SW480 (cell line): ENCODE measurements around the gene PKD1.
A peak's percentile ranks its signal among the peaks of the same experiment; 100 is the strongest.

Experiments
- DNase-seq: peaks from one replicate; pipeline ENCODE4 v3.0.0-alpha.2; 2016; ENCODE audit warnings: low spot score

PKD1 gene

DNA sequence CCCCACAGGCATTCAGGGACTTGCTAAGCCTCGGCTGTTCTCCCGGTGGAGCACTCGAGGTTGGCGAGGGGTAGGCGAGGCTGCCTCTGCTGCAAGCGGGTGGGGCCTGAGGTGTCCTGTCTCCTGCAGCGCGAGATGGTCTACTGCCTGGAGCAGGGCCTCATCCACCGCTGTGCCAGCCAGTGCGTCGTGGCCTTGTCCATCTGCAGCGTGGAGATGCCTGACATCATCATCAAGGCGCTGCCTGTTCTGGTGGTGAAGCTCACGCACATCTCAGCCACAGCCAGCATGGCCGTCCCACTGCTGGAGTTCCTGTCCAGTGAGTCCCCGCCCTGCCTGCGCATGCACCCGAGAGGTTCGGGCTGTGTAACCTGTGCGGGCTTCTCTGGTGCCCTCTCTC, 61.6 kb downstream of the PKD1 start:
- no peak for DNase-seq

DNA sequence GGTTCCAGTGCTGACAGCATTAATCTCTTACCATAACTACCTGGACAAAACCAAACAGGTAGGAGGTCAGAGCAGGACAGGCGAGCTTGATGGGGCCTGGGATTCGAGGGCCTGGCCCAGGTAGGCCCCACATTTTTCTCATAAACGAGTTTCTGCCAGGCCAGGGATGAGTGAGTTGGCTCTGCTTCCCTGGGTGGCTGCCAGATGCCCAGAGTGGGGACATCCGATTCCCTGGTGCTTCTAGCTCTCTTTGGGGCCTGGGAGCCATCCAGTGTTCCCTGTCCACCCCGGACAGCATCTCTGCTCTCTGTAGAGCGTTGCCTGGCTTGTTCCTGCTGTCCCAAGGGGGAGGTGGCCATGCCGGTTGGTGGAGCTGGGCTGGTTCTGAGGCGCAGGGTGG, 62.8 kb downstream of the PKD1 start:
- no peak for DNase-seq

DNA sequence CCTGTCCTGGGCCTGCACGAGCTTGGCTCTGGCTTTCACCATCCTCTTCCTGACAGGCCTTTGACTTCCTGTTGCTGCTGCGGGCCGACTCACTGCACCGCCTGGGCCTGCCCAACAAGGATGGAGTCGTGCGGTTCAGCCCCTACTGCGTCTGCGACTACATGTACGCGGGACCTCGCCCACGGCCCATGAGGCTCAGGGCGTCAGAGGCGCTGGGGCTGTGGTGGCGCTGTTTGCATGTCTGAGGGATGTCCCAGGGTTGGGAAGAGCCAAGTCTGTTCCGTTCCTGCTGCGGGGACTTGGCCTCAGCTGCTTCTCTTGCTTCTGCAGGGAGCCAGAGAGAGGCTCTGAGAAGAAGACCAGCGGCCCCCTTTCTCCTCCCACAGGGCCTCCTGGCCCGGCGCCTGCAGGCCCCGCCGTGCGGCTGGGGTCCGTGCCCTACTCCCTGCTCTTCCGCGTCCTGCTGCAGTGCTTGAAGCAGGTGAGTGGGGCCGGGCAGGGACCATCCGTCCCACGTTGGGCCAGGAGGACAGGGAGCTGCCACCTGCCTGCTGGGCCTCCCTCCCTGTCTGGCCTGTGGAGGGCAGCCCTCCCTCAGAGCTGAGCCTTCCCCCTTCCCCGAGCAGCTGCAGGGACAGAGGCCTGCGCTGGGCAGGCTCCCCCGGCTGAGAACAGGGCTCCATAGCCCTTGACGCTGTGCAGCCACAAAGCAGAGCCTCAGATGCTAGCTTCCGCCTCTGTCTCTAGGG, 64.1 kb downstream of the PKD1 start:
- DNase-seq, result no peak

DNA sequence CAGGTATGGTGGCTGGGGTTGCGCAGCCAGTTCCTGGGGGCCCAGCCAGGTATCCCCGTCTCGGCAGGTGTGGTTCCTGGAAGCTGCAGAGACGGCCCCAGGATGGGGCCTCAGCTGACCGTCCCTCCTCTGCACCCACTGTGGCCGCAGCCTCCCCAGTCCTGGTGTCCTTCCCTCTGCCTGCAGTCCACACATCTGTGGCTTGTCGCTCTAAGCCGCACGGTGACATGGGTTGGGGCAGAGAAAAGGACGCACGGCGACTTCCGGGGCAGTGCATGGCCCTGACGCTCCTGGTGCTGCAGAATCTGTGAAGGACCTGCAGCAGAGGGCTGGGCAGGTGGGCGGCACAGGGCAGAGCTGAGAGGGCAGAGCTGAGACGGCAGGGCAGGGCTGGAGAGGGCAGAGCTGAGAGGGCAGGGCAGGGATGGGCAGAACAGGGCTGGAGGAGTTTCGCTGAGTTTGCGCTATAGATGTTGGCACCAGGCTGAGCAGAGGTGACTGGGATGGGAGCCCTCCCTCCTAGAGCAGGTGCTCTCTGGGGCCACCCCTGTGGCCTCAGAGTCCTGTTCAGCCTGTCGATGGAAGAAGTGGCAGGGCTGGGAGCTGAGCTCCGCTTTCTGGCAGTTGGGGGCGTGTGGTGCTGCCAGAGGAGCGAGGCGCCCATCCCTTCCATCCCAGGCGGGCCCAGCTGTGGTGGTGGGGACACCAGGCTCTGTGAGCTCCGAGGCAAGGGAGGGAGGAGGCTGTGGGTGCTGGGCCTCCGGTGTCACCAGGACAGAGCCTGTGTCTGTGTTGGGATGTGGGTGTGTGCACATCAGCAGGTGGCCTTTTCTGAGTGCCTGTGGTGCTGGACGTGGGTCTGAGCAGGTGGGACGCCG, 64.9 kb downstream of the PKD1 start:
- no peak for DNase-seq

DNA sequence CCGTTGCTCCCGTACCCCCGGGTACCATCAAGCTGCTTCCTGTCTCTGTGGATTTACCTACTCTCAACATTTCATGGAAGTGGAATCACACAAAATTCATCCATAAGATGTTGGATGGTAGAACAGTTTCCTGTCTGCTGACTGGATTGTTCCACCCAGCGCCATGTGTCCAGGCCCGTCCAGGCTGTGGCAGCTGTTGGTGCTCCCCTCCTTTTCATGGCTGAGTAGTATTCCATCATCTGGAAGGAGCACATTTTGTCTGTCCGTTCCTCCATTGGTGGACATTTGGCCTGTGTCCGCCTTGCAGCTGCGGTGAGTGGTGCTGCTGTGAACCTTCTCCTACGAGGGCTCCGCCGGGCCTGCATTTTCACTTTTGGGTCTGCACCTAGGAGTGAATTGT, 69.6 kb downstream of the PKD1 start:
- no peak for DNase-seq

DNA sequence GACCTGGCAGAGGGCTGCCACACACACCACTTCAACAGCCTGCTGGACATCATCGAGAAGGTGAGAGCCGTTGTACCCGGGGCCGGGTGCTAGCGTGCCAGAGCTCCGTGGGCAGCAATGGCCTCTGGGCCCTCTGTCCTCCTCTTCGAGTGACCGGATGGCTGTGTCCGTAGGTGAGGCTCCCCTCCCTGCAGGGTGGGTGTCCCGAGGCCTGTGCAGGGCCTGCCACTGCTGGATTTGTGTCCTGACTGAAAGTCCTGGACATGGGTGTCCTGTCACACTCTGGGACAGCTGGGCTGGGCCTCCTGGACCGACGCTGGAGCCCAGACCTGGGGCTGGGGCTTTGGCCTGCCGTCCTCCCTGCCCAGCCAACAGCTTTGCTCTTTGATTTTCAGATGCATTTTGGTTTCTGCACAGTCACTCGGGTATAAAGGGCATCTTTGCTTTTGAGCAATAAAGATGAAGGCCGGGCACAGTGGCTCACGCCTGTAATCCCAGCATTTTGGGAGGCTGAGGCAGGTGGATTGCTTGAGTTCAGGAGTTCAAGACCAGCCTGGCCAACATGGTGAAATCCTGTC, 71.2 kb downstream of the PKD1 start:
- DNase-seq, result no peak

DNA sequence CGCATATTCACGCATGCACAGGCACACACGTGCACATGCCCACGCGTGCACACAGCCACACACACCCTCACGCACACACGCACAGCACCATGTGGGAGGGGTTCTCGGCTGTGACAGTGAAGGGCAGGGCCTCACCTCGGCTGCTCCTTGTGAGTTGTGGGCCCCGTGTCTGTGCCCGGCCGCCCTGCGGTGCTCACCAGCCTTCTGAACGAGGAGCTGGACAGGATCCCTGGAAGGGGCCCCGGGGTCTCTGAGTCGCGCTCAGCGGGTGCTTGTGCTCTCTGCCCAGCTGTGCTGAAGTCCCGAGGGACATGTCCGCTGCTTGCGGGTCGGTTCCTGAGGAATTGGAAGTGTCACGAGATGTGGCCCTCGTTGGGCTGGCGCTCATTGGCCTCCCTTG, 71.8 kb downstream of the PKD1 start:
- DNase-seq, result no peak

DNA sequence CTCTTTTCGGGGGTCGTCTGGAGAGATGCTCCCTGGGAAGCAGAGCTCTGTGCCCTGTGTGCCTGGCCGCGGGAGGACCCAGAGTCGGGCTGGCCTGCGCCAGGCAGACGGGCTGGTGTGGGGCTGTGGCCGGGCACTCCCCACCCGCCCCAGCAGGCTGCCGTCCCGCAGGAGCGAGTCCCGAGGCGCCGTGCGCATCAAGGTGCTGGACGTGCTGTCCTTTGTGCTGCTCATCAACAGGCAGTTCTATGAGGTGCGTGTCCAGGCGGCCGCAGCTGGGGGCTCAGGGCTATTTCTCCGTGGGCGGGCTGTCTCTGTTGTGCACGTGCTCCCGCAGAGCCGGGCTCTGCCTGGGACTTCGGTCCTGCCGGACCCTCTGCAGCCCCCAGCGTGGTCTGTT, 72.9 kb downstream of the PKD1 start:
- DNase-seq, result no peak

DNA sequence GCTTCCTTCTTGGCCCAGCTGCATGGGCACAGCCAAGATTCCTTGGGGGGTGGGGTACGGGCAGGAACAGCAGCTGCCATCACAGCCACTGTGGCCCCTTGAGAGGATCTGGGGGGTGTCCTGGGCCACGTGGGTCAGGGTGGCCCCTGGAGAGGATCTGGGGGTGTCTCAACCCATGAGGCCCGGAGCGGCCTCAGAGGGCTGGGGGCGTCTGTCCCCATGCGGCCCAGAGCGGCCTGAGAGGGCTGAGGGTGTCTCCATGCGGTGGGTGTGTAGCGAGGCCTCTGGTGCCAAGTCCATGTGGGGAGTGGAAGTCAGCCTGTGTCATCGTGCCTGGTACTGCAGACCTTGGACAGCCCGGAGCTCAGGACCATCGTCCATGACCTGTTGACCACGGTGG, 74.2 kb downstream of the PKD1 start:
- no peak for DNase-seq

DNA sequence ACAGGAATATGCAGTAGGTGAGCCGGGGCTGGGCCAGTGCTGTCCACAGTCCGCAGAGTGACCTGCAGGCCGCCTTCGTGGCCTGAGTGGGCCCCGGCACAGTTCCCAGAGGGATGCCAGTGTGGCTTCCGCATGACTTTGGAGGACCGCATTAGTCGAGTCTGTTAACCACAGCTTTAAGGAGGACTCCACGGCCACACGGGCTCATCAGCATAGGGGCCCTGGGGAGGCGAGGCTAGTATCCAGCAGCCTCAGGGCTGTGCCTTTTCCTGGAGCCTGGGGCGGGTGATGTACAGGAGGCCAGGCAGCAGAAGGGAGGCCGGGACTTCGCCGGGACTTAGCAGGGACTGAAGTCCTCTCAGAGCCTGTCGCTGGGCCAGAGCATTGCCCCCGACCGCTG, 74.7 kb downstream of the PKD1 start:
- DNase-seq, result no peak

DNA sequence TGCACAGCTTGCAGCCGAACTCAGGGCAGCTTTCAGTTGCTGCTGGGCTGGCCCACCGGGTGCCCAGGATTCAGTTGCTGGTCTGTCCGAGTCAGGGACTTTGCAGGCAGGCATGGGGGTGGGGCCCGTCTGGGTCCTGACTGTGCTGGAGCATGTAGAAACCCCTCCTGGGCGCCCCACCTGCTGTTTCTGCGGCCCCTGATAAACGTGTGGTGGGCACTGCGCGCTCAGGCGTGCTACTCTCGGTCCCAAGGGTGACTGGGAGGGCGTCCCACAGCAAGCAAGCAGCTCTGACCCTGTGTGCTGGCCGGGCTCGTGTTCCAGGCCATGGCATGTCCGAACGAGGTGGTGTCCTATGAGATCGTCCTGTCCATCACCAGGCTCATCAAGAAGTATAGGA, 75.4 kb downstream of the PKD1 start:
- no peak for DNase-seq

DNA sequence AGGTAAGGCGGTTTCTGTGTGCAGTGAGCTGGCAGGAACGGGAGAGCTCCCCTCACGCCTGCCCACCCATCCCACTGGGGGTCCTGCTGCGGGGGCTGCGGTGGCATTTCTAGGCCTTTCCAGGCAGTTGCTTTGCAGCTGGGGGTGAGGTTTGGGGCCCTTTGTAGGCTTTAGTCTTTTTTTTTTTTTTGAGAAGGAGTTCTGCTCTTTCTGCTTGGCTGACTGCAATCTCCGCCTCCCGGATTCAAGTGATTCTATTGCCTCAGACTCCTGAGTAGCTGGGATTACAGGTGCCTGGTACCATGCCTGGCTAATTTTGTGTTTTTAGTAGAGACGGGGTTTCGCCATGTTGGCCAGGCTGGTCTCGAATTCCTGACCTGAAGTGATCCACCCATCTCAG, 76.8 kb downstream of the PKD1 start:
- no peak for DNase-seq

DNA sequence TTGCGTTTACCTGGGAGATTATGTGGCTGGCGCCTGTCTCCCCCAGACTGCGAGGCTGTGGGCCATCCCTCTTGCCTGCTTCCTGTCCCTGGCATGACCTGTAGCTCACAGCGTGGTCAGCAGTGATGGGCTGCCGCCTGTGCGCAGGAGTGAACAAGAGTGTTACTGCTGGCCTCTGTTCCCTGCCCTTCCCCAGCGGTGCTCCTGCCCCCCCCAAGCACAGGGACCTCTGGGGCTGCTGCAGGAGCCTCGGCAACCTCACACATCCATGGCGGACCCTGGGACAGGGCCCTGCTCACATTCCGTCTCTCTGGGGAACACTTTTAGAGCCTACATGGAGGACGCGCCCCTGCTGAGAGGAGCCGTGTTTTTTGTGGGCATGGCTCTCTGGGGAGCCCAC, 77.3 kb downstream of the PKD1 start:
- no peak for DNase-seq

DNA sequence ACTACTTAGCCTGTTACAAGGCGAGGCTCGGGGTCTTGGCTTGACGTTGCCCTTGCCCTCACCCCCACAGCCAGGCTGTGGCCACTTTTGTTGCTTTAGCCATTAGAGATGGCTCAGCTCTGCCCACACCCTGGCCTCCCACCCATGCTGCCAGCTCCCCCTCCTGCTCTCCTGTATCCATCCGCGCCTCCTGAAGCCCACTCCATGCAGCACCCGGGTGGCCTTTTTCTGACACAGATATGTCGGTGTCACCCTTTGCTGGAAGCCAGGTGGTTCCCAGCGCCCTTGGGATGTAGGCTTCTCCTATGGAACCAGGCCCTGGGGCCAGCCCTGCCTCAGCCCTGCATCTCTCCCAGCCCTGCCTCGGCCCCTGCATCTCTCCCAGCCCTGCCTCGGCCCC, 78.3 kb downstream of the PKD1 start:
- no peak for DNase-seq

DNA sequence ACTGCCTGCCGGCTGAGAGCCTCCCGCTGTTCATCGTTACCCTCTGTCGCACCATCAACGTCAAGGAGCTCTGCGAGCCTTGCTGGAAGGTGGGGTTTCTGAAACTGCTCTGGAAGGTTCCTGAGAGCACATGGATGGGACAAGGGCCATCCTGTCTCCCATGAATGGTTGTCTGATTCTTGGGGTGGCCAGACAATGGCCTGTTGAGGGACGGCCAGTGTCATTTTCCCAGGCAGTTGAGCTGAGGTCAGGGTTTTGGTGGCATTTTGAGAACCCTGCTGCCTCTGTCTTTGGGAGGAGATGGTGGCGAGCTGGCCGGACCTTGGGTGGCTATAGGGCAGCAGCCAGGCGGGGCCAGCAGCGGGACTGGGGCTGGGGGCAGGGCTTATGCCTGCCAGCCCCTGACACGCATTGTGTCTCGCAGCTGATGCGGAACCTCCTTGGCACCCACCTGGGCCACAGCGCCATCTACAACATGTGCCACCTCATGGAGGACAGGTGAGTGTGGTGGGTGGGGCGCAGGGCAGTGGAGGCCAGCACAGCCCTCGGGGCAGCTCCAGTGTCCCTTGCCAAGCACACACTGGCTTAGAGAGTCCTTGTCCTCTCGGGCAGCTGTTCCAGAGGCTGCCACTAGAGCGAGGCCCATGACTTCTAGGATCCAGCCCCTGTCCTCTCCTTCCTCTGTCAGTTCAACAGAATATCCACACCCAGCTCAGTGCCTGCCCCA, 78.9 kb downstream of the PKD1 start:
- no peak for DNase-seq

DNA sequence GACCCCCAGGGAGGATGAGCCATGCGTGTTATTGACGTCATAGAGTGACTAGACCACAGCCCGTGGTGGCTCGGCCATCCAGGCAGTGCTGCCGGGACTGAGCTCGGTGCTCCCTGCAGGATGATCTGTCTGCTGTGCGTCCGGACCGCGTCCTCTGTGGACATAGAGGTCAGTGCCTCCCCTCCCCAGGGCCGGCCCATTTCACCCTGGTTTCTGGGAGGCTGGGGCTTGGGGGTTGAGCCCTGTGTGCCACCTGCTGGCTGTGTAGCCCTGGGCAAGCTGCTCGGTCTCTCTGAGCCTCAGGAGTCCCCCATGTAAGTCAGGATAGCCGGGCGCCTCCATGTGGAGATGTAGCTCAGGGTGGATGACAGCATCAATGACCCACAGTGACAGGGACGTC, 79.6 kb downstream of the PKD1 start:
- no peak for DNase-seq

DNA sequence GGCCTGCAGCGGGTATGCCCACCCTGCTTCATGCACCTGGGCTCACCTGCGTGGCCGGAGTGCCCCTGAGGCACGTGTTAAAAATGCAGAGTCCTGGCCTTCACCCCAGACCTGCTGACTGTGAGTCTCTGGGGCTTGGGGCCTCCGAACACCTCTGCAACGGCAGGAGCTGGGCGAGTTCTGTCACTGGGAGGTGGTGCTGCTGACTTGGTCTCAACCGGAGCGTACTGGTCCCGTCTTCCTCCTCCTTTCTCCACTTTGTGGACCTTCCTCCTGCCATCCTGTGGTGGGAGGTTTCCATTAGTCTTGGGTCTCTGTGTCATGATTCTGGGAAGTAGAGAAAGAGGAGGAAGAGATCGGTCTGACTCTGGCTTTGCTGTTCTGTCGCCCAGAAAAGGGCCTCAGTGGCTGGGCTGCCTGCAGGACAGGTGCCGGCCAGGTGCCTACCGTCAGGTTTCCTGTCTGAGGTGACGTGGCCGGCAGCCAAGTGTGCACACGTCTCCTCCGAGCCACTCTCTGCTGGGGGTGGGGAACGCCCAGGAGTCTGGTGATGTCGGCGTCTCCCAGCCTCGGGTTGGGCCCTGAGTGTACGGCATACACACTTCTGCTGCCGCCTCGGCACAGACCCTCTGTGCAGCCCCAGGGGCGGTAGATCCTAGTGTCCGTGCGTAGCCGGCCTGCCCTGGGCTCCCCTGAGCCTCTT, 81.0 kb downstream of the PKD1 start:
- DNase-seq, result no peak

DNA sequence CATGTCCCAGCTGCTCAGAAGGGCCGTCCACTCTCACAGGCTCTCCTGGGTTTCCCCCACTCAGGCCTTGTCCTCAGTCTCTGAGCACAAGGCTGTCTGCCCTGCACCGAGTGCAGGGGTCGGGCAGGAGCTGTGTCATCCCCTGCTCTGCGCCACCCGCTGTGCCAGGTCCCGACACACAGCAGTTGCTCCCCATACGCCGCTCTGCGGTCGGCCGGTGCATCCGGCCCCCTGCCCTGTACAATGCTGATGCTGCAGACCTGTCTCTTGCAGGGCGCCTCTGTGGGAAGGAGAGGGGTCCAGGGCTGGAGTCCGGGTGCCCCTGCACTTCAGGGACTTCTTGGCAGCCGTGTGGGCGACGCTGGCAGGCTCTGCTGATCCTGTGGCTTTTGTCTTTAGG, 81.8 kb downstream of the PKD1 start:
- no peak for DNase-seq

DNA sequence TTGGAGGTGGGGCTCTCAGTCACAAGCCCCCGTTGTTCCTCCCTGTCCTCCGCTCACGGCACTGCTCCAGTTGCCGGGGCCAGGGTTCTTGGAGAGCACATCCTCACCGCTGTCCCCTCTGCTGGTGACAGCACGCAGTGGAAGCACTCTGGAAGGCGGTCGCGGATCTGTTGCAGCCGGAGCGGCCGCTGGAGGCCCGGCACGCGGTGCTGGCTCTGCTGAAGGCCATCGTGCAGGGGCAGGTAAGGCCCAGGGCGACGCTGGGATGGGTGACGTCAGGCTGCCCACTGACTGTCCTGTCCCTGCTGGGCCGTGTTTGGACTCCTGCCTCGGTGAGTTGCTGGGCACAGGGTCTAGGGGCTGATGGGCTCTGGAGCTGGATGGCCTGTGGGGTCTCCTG, 82.5 kb downstream of the PKD1 start:
- no peak for DNase-seq

DNA sequence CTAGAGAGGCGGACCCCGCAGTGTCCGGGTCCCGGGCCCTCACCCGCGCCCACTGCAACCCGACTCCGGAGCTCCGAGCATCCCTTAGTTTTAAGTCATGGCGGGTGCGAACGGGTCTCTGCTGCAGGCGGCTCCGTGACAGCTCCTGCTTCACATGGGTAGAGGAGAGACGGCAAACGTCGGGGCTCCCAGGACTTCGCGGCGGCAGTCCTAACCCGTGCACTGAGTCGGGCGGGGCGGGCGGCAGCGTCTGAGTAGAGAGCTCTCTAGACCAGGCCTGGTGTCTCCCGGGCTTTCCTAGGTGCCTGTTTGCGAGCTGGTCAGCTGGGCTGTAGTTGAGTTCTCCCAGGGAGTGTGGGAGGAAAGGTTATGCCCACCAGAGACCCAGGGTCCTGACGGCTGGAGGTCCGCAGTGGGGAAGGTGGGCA, 87.6 kb downstream of the PKD1 start:
- no peak for DNase-seq

DNA sequence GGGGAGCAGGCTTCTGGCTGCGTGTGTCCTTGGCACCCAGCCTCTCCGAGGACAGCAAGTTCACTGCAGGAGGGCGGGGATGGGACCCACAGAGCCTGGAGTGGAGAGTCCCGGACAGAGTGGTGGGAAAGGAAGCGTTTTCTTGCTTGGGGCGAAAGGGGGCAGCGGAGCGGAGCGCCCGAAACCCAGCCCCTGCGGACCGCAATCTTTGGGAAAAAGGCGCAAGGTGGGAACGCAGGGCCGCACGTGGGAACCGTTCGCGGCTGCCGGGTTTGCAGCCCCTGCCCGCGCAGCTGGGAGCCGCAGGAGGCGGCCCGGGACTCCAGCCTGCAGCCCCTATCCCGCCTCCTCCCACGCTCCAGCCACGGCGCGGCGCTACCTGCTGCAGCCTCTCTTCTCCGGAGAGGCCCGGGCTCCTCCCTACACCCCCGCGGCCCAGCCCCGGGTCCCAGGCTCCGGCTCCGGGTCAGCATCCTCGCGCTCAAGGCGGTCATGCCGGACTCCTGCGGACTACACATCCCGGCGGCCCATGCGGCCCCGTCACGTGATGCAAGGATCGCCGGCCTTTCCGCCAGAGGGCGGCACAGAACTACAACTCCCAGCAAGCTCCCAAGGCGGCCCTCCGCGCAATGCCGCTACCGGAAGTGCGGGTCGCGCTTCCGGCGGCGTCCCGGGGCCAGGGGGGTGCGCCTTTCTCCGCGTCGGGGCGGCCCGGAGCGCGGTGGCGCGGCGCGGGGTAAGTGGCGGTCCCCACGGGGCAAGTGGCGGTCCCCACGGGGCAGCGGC, 88.2 kb downstream of the PKD1 start, which contains the start of the genes NTHL1 and TSC2:
Gene NTHL1 (minus strand): TSS at position 505 of the 786 bp plus-strand sequence. CDS start 11 bp downstream, at position 494.
Gene TSC2 (plus strand): TSS at position 656 of the 786 bp plus-strand sequence. CDS start 631 bp downstream, outside the sequence.
- peak; percentile 94 for DNase-seq
